Lower lobe of right lung (tissue), 2 donors: Measurements from ENCODE around the gene FBXO33. TPM values are rescaled to one million over a fixed set of nuclear protein-coding genes. Genes with fewer than 3 reads are reported as not detected.
"Not testable (repeated sequence)": the region's sequence is repeated elsewhere in the genome, so short reads cannot be mapped to it uniquely, and the experiment has no call there.

ENCODE experiments used
- ATAC-seq, 2 donors: fragments of 200-7000 bp; cut with Tn5 transposase; one replicate each; pipeline ENCODE4 v1.9.1; 2020 to 2022; ENCODE audit warnings: mild to moderate bottlenecking in 2 of 2, moderate library complexity in 2 of 2
- DNase-seq: peaks from one replicate; pipeline ENCODE4 v3.0.0-alpha.2; 2020
- H3K27ac ChIP-seq: fragments of 200-600 bp; one replicate; pipeline ENCODE4 v1.8.0; 2022
- H3K27me3 ChIP-seq: fragments of 200-600 bp; one replicate; pipeline ENCODE4 v1.8.0; 2022; ENCODE audit warnings: low read depth
- H3K36me3 ChIP-seq: fragments of 200-600 bp; one replicate; pipeline ENCODE4 v1.8.0; 2022; ENCODE audit warnings: mild to moderate bottlenecking
- H3K4me1 ChIP-seq: fragments of 200-600 bp; one replicate; pipeline ENCODE4 v1.8.0; 2022
- H3K4me3 ChIP-seq: fragments of 200-600 bp; one replicate; pipeline ENCODE4 v1.8.0; 2022; ENCODE audit warnings: mild to moderate bottlenecking
- H3K9me3 ChIP-seq: fragments of 200-600 bp; one replicate; pipeline ENCODE4 v1.8.0; 2022
- CTCF ChIP-seq: fragments of 200-600 bp; IDR thresholded peaks from one replicate; pipeline ENCODE4 v1.8.0; 2022; ENCODE audit warnings: antibody characterized with exemption, mild to moderate bottlenecking
- intact Hi-C: fragments of 100-400 bp; cut with DNase I; formaldehyde crosslinking; loops from one replicate; pipeline ENCODE4 v1.11.0; 2022
- total RNA-seq: library from RNA; stranded (reverse); fragmentation: NEBNext Ultra II Directional; extraction: Animal tissue kit (Norgen Biotek cat#: 25700); gene quantifications from one replicate; pipeline ENCODE4 v1.2.1, GENCODE V29; 2021
- donor health status: DM: no; HTN: yes; CAD: no; lungs with severe emphysema.

The FBXO33 gene
- total RNA-seq, 1 donor from 2014 or later: 12.8 TPM

- ATAC-seq (peak; percentile 18 to 43), DNase-seq (no peak)
- intact Hi-C loops: no loop called here
These were observed 65.5 kb downstream of the FBXO33 start for GRCh38 chr14:39366460-39367386.

GRCh38 chr14:39365354-39365753 is 66.9 kb downstream of the FBXO33 start:
- ATAC-seq (no peak), DNase-seq (no peak)
- no peak overlapping the region for H3K4me3 ChIP-seq
- H3K36me3 ChIP-seq: peaks cover 6% of the 10 kb centered on the region
- H3K9me3 ChIP-seq: peaks cover 14% of the 10 kb centered on the region
- intact Hi-C loops: no loop called here
- no peaks in the 10 kb centered on the region for H3K4me1 ChIP-seq
- no peak for TF ChIP-seq CTCF
- no peak overlapping the region for H3K27ac ChIP-seq
- H3K27me3 ChIP-seq: no peaks in the 10 kb centered on the region

More at GRCh38 chr14:39366460-39367386, 65.5 kb downstream of the FBXO33 start:
- no peaks in the 10 kb centered on the region for H3K4me1 ChIP-seq
- H3K27me3 ChIP-seq: no peaks in the 10 kb centered on the region
- no peak overlapping the region for H3K27ac ChIP-seq
- no peak for TF ChIP-seq CTCF
- H3K4me3 ChIP-seq: no peak overlapping the region
- peaks cover 6% of the 10 kb centered on the region for H3K36me3 ChIP-seq
- peaks cover 14% of the 10 kb centered on the region for H3K9me3 ChIP-seq

- intact Hi-C loops: no loop called here
- TF ChIP-seq CTCF: no peak
- no peaks in the 10 kb centered on the region for H3K27me3 ChIP-seq
- no peaks in the 10 kb centered on the region for H3K4me1 ChIP-seq
- H3K27ac ChIP-seq: no peak overlapping the region
- ATAC-seq (no peak), DNase-seq (no peak)
- H3K4me3 ChIP-seq: no peak overlapping the region
- peaks cover 5% of the 10 kb centered on the region for H3K36me3 ChIP-seq
- peaks cover 14% of the 10 kb centered on the region for H3K9me3 ChIP-seq
These were observed 67.7 kb downstream of the FBXO33 start for GRCh38 chr14:39364509-39364908.

- H3K27ac ChIP-seq, H3K36me3 ChIP-seq, intact Hi-C loops, H3K4me3 ChIP-seq, H3K27me3 ChIP-seq, DNase-seq, ATAC-seq, H3K4me1 ChIP-seq: not testable (repeated sequence)
- H3K9me3 ChIP-seq: peaks cover 14% of the 10 kb centered on the region
These were observed 70.7 kb downstream of the FBXO33 start for GRCh38 chr14:39361556-39361955.

GRCh38 chr14:39360316-39360715 is 71.9 kb downstream of the FBXO33 start:
- Histone ChIP-seq H3K4me1 (no peaks in the 10 kb centered on the region), H3K9me3 (peaks cover 14% of the 10 kb centered on the region), H3K36me3 (peaks cover 9% of the 10 kb centered on the region), H3K4me3 (no peak overlapping the region), H3K27ac (no peak overlapping the region), H3K27me3 (no peaks in the 10 kb centered on the region)
- TF ChIP-seq CTCF: no peak
- ATAC-seq (no peak), DNase-seq (no peak)
- intact Hi-C loops: no loop called here

GRCh38 chr14:39359069-39359468 is 73.2 kb downstream of the FBXO33 start:
- H3K27me3 ChIP-seq, intact Hi-C loops, H3K4me1 ChIP-seq, H3K4me3 ChIP-seq, H3K27ac ChIP-seq, DNase-seq, H3K36me3 ChIP-seq, ATAC-seq, H3K9me3 ChIP-seq: not testable (repeated sequence)
